H1 (cell line): Measurements from ENCODE around the gene BPGM. TPM values are rescaled to one million over a fixed set of nuclear protein-coding genes. Genes with fewer than 3 reads are reported as not detected.

ENCODE experiments used
- CREB1 ChIP-seq: IDR thresholded peaks from 2 replicates; pipeline ENCODE4 v1.6.1; 2012; ENCODE audit warnings: inconsistent platforms
- POLR2AphosphoS5 ChIP-seq: IDR thresholded peaks from 2 replicates; pipeline ENCODE4 v1.6.1; 2011; ENCODE audit warnings: low read depth, low read length
- RBBP5 ChIP-seq: IDR thresholded peaks from 2 replicates; pipeline ENCODE4 v1.7.1; 2012; ENCODE audit warnings: low read depth, mild to moderate bottlenecking, inconsistent platforms, low read length, moderate library complexity, borderline replicate concordance
- SAP30 ChIP-seq: fragments of 300-600 bp; sonication (generic); IDR thresholded peaks from 2 replicates; pipeline ENCODE4 v1.7.1; 2012; ENCODE audit warnings: low read length, moderate library complexity, mild to moderate bottlenecking, inconsistent platforms; ENCODE audit not compliant: insufficient read depth, insufficient replicate concordance
- SIRT6 ChIP-seq: IDR thresholded peaks from one replicate; pipeline ENCODE4 v1.7.1; 2012; ENCODE audit warnings: low read length, inconsistent platforms
- TCF12 ChIP-seq: IDR thresholded peaks from 2 replicates; pipeline ENCODE4 v1.6.1; 2011; ENCODE audit warnings: low read depth, mild to moderate bottlenecking, low read length
- YY1 ChIP-seq: IDR thresholded peaks from 2 replicates; pipeline ENCODE4 v1.6.1; 2011; ENCODE audit warnings: low read depth, mild to moderate bottlenecking, low read length
- polyA plus RNA-seq, 7 experiments: library from polyadenylated mRNA; depleted of rRNA in 3 of 7; stranded (reverse) in 5 of 7; unstranded in 2 of 7; fragments of >200 nt in 5 of 7; fragments of 200-250 nt in 2 of 7; gene quantifications; 1 replicate in 5 of 7; 2 replicates in 1 of 7; 4 replicates in 1 of 7; pipeline versions ENCODE4 v1.2.1 to v1.2.3, GENCODE V29; 2011 to 2013; ENCODE audit warnings: missing spikeins in 2 of 7, mixed read lengths in 2 of 7
- total RNA-seq: library from RNA; stranded (reverse); fragmentation: NEBNext Ultra II Directional; extraction: Animal tissue kit (Norgen Biotek cat#: 25700); gene quantifications from 2 replicates; pipeline ENCODE4 v1.2.1, GENCODE V29; 2021
- TF ChIP-seq, protein P1 (sequence below): IDR thresholded peaks from 2 replicates; pipeline ENCODE4 v1.6.1; 2011; ENCODE audit warnings: low read length, improper control_type of control experiment
- TF ChIP-seq, protein P2 (sequence below): fragments of 300-600 bp; sonication (generic); IDR thresholded peaks from 2 replicates; pipeline ENCODE4 v1.7.1; 2012; ENCODE audit warnings: low read length, moderate library complexity, mild to moderate bottlenecking, inconsistent platforms; ENCODE audit not compliant: insufficient replicate concordance

BPGM gene
- total and polyA plus RNA-seq, 2 of the 8 experiments (the other 6 are each of a cell fraction or from before 2014, with no cell fraction given), result 9.7 to 15.3 TPM

DNA sequence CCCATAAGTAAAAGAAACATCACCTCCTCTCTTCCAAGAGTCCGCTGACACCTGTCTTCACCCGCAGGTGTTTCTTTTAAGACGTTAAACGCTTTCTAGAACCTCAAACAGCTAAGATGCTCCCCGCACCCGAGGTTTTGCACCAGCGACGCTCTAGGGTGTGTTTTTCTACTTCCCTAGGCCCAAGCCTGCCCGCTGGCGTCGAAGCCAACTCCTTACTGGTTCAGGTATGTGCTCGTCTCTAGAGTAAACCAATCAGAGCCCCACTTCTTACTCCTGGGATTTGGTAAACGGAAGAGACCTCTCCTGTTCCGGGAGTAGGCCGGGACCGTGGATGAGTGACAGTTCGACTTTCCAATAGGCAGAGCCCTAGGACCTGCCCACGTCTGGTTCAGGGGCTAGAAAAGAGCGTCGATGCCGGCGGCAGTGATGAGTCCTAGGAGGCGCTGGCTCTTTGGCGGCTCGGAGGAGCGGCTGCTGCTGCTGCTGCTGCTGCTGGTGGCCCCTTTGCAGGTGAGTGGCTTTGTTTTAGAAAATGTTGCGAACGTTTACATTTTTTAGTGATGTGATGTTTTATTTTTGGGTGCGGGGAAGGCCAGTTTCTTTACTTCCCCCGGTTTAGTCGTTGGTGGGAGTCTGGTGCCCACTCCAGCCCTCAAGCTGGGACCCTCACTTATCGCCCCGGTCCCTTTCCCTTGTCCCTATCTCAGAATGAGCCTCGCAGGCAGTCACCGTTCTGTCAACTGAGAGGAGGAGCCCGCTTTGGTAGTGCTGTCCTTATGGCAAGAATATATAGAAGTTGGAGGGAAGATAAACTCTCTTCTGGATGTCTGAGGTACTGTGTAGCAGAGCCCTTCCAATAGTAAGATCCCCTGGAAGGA, at the start of gene BPGM (continued):
- TF ChIP-seq, protein P1, sequence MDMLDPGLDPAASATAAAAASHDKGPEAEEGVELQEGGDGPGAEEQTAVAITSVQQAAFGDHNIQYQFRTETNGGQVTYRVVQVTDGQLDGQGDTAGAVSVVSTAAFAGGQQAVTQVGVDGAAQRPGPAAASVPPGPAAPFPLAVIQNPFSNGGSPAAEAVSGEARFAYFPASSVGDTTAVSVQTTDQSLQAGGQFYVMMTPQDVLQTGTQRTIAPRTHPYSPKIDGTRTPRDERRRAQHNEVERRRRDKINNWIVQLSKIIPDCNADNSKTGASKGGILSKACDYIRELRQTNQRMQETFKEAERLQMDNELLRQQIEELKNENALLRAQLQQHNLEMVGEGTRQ, result no peak
- TF ChIP-seq POLR2AphosphoS5, result peak; percentile 93
- TF ChIP-seq RBBP5, result no peak
- TF ChIP-seq, protein P2, sequence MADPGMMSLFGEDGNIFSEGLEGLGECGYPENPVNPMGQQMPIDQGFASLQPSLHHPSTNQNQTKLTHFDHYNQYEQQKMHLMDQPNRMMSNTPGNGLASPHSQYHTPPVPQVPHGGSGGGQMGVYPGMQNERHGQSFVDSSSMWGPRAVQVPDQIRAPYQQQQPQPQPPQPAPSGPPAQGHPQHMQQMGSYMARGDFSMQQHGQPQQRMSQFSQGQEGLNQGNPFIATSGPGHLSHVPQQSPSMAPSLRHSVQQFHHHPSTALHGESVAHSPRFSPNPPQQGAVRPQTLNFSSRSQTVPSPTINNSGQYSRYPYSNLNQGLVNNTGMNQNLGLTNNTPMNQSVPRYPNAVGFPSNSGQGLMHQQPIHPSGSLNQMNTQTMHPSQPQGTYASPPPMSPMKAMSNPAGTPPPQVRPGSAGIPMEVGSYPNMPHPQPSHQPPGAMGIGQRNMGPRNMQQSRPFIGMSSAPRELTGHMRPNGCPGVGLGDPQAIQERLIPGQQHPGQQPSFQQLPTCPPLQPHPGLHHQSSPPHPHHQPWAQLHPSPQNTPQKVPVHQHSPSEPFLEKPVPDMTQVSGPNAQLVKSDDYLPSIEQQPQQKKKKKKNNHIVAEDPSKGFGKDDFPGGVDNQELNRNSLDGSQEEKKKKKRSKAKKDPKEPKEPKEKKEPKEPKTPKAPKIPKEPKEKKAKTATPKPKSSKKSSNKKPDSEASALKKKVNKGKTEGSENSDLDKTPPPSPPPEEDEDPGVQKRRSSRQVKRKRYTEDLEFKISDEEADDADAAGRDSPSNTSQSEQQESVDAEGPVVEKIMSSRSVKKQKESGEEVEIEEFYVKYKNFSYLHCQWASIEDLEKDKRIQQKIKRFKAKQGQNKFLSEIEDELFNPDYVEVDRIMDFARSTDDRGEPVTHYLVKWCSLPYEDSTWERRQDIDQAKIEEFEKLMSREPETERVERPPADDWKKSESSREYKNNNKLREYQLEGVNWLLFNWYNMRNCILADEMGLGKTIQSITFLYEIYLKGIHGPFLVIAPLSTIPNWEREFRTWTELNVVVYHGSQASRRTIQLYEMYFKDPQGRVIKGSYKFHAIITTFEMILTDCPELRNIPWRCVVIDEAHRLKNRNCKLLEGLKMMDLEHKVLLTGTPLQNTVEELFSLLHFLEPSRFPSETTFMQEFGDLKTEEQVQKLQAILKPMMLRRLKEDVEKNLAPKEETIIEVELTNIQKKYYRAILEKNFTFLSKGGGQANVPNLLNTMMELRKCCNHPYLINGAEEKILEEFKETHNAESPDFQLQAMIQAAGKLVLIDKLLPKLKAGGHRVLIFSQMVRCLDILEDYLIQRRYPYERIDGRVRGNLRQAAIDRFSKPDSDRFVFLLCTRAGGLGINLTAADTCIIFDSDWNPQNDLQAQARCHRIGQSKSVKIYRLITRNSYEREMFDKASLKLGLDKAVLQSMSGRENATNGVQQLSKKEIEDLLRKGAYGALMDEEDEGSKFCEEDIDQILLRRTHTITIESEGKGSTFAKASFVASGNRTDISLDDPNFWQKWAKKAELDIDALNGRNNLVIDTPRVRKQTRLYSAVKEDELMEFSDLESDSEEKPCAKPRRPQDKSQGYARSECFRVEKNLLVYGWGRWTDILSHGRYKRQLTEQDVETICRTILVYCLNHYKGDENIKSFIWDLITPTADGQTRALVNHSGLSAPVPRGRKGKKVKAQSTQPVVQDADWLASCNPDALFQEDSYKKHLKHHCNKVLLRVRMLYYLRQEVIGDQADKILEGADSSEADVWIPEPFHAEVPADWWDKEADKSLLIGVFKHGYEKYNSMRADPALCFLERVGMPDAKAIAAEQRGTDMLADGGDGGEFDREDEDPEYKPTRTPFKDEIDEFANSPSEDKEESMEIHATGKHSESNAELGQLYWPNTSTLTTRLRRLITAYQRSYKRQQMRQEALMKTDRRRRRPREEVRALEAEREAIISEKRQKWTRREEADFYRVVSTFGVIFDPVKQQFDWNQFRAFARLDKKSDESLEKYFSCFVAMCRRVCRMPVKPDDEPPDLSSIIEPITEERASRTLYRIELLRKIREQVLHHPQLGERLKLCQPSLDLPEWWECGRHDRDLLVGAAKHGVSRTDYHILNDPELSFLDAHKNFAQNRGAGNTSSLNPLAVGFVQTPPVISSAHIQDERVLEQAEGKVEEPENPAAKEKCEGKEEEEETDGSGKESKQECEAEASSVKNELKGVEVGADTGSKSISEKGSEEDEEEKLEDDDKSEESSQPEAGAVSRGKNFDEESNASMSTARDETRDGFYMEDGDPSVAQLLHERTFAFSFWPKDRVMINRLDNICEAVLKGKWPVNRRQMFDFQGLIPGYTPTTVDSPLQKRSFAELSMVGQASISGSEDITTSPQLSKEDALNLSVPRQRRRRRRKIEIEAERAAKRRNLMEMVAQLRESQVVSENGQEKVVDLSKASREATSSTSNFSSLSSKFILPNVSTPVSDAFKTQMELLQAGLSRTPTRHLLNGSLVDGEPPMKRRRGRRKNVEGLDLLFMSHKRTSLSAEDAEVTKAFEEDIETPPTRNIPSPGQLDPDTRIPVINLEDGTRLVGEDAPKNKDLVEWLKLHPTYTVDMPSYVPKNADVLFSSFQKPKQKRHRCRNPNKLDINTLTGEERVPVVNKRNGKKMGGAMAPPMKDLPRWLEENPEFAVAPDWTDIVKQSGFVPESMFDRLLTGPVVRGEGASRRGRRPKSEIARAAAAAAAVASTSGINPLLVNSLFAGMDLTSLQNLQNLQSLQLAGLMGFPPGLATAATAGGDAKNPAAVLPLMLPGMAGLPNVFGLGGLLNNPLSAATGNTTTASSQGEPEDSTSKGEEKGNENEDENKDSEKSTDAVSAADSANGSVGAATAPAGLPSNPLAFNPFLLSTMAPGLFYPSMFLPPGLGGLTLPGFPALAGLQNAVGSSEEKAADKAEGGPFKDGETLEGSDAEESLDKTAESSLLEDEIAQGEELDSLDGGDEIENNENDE, result no peak
- TF ChIP-seq CREB1, result peak; percentile 76
- peak; percentile 70 for TF ChIP-seq YY1
- no peak for TF ChIP-seq SAP30
- TF ChIP-seq TCF12, result no peak
- TF ChIP-seq SIRT6, result no peak
